Dermis blood vessel endothelial cell (primary cell): Measurements from ENCODE around the gene CUX1. TPM values are rescaled to one million over a fixed set of nuclear protein-coding genes. Genes with fewer than 3 reads are reported as not detected.
"Not testable (repeated sequence)": the region's sequence is repeated elsewhere in the genome, so short reads cannot be mapped to it uniquely, and the experiment has no call there.

ENCODE experiments used
- DNase-seq: peaks from one replicate; pipeline ENCODE4 v3.0.0; 2010
- total RNA-seq: library from RNA; depleted of rRNA; stranded (reverse); fragments of >200 nt; gene quantifications from 2 replicates; pipeline ENCODE4 v1.2.3, GENCODE V29; 2014

CUX1 gene
- total RNA-seq, 1 donor from 2014 or later, result 39.5 TPM

DNA sequence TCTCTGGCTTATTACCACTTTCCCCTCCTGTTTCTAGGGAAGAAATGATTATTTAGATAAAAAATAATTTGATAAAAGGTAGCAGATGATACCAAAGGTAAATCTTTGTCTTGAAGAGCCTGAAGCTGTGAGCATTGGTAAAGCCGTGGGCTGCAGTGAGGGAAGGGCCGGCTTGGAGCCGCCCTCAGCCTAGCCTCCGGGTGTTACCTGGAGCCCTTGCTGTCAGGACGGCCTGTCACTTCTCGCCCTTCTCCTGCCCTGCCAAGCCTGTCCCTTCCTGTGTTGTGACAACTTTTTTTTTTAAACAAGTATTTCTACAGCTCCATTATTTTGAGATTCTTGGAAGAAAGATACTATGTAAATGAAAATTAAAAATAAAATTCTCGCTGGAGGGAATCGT is 7.0 kb downstream of the CUX1 start:
- no peak for DNase-seq

DNA sequence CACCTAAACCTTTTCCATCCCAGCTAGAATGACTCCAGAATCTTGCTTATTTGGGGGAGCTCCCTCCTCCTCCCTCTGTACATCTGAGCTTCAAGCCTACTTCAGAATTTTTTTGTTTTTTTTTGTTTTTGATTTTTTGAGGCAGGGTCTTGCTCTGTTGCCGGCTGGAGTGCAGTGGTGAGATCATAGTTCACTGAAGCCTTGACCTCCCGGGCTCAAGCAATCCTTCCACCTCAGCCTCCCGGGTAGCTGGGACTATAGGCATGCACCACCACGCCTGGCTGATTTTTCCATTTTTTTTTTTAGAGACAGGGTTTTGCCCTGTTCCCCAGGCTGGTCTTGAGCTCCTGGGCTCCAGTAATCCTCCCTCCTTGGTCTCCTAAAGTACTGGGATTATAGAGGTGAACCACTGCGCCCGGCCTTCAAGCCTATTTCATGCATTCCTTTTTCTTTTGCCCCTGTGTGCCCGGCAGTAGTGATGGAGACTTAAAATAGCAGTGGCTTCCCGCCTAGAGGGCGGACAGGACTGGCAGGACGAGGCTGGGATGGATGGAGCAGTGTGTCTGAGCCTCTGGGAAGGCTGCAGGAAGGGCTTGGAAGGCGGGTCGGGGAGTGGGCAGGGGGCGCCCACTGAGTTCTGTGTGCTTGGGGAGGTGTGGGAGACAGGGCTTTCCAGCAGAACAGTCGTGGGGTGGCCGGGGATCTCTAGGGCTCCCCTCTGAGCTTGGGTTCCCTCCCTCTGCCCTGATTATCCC is 8.8 kb downstream of the CUX1 start:
- DNase-seq, result no peak

DNA sequence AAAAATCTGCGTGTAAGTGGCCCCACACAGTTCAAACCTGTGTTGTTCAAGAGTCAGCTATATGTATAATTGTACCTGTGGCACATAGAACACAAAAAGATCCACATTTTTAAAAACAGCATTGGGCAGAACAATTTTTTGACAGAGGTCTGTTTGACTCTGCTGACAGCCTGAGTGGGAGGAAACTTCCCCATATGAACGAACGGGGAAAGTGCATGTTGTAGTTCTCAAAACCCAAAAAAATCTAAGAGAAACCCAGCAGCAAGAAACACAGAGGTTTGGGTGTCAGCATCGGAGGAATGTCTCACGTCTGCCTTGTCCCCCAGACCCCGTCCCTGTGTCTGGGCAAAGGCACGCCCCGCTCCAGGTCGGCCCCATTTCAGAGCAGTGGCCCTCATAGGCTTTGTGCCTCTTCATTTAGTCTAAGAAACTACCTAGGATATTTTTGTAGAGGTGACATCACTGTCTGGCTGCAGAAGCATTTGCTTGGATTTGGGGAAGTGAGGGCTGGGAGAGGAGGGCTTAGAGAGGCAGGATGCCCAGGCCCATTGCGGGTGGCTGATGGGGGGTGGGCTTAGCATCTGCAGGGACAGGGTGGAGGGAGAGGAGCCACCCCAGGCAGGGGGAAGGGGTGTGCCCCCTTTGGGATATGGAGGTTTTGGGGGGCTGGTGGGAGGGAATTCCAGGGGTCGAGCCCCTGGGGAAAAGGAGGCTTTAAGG is 11.0 kb downstream of the CUX1 start:
- DNase-seq, result no peak

DNA sequence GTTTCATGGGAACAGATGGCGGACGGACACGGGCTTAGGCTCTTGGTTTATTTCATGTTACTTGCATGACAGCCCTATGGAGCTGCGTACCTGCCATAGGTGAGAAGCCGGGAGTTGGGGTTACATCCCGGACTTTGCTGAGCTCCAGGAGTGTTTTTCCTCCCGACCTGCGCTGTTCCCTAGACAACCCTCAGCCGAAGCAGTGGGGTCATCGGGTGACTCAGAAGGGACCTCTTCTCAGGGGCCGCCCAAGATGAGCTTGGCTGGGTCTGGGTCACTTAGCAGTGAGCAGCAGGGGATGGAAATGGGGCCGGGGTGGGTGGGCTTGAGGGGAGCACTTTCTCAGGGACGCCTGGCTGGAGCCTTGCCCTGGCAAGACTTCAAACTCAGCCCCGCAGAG is 11.9 kb downstream of the CUX1 start:
- DNase-seq, result no peak

DNA sequence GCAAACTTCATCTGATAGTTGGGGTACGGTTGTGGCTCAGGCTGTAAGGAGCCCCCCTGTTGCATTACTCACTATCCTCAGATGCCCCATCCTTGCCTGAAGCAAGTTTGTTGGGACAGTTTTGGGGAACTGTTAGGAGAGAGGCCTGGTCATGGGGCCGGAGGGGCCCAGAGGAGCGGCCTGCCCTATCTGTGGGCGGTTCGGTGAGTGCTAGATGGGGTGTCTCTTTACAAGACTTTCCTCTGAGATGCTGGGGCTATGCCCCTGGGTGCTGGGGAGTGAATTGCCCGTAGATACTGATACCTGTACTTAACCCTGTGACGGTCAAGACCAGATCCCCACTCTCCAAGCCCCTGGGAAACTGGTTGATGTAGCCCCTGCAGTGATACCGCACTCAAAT is 12.4 kb downstream of the CUX1 start:
- DNase-seq, result no peak

DNA sequence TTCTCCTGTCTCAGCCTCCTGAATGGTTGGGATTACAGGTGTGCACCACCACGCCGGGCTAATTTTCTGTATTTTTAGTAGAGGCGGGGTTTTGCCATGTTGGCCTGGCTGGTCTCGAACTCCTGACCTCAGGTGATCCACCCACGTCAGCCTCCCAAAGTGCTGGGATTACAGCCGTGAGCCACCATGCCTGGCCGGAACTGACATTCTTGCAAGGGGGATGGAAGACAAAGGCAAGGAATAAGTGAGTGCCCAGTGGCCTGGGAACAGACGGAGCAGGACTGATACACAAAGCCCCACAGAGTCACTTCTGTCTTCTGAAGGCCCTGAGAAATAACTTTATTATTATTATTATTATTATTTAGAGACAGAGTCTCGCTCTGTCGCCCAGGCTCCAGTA is 14.0 kb downstream of the CUX1 start:
- DNase-seq, result not testable (repeated sequence)

DNA sequence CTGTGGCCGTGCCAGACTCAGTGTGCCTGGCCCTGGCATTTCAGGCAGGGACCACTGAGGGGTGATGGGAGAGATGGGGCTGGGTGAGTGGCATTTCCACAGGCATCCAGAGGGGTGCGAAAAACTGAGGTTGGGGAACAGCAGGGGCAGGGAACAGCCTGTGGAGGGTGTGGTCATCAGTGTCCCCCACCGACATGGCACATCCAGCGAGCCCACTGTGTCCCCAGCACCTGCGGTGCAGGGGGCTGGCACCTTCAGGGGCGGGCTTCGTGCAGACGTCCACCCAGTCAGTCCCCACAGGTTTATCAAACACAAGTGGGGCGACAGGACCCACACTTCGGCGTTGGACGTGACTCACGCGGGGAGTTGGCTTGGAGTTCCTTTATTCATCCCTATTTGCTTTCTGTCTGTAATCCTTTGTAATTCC is 14.8 kb downstream of the CUX1 start:
- DNase-seq, result no peak

DNA sequence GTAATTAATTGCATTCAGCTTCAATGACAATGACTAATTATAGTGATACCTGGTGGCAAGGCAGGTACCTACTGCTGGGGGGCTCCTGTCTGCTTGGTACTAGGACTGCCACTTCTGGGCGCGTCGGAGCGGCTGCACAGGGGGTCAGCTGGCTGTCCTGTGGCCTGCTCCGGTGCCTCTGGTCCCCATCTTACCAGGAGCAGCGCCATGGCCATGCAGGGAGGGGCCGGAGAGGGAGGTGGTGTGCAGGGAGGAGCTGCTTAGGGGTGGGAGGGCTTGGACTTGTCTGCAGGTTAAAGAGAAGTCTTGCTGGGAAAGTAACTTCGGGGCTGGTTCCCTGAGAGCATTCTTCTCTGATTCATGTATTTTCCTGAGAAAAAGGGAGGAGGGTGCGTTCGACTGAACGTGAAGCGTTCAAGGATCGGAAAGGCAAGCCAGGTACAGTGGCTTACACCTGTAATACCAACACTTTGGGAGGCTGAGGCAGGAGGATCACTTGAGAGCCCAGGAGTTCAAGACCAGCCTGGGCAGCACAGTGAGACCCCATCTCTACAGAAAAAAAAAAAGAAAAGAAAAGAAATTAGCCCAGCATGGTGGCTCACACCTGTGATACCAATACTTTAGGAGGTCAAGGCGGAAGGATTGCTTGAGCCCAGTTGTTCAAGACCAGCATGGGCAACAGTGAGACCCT is 15.4 kb downstream of the CUX1 start:
- DNase-seq, result no peak

DNA sequence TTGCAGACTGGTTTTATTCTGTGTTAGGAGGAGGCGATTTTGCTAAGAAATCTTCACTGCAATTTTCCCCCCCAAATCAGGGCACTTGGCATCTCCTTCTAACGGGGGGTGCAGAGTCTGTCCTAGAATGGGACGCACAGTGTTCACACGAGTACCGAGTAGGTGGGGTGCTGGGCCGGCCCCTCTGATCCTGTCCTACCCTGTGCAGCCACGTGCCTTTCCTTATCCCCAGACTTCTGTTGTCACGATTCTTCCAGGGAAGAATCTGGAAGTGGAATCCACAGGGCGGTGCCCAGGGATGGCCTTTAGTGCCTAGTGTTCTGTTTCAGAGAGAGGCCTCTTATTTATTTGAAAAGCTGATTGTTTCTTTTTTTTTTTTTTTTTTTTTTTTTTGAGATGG is 16.4 kb downstream of the CUX1 start:
- no peak for DNase-seq

DNA sequence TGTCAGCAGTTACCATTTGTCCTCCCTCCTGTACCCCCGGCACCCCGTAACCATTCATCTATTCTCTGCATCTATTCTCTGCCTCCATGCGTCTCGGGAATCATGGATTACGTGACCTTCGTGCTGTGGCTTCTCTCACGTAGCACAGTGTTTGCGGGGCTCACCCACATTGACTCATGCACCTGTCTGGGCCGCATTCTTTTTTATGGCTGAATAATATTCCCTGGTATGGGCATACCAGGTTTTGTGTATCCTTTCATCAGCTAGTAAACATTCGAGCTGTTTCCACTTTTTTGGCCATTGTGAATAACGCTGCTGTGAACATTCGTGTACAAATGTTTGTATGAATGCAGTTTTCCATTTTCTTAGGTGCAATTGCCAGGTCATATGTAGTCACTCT is 17.7 kb downstream of the CUX1 start:
- no peak for DNase-seq

DNA sequence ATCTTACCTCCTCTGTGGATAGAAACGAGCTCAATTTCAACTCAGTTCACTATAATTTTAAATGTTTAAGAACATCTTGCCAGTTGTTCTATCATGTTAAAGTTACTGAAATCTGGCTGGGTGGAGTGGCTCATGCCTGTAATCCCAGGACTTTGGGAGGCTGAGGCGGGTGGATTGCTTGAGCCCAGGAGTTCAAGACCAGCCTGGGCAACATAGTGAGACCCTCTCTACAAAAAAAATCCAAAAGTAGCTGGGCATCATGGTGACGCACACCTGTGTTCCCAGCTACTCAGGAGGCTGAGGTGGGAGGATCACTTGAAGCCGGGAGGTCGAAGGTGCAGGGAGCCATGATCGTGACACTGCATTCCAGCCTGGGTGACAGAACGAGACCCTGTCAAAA is 20.0 kb downstream of the CUX1 start:
- not testable (repeated sequence) for DNase-seq

DNA sequence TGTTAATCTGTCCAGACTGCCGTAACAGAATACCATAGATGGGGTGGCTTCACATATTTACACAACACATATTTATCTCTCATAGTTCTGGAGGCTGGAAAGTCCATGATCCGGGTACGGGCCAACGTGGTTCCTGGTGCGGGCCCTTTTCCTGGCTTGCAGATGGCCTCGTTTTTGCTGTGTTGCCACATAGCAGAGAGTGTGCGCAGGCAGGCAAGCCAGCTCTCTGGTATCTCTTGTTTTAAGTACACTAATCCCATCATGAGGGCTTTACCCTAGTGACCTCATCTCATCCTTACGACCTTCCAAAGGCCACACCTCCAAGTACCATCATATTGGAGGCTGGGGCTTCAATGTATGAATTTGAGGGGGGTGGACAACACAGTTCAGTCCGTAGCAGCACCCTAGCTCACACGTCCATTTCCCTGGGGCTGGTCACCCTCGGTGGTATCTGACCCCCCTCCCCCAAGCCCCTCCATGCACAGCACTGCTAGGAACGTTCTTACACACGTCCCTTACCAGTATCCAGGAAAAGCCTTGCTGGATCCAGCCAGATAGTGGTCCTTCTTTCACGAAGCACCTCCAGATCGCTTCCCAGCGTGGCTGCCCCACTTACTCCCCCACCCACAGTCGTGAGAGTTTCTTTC is 21.5 kb downstream of the CUX1 start:
- no peak for DNase-seq

DNA sequence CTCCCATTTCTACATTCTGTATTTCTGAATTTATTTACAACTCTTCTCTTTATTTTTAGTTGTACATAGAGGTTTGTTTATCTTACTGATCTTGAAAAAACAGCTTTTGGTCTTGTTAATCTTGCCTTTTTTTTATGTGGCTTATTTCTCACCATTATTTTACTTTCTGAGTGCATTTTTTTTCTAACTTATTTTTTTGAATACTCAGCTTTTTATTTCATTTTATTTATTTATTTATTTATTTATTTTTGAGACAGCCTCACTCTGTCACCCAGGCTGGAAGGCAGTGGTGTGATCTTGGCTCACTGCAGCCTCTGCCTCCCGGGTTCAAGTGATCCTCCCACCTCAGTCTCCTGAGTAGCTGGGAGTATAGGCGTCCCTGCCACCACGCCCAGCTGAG is 23.9 kb downstream of the CUX1 start:
- DNase-seq, result no peak

DNA sequence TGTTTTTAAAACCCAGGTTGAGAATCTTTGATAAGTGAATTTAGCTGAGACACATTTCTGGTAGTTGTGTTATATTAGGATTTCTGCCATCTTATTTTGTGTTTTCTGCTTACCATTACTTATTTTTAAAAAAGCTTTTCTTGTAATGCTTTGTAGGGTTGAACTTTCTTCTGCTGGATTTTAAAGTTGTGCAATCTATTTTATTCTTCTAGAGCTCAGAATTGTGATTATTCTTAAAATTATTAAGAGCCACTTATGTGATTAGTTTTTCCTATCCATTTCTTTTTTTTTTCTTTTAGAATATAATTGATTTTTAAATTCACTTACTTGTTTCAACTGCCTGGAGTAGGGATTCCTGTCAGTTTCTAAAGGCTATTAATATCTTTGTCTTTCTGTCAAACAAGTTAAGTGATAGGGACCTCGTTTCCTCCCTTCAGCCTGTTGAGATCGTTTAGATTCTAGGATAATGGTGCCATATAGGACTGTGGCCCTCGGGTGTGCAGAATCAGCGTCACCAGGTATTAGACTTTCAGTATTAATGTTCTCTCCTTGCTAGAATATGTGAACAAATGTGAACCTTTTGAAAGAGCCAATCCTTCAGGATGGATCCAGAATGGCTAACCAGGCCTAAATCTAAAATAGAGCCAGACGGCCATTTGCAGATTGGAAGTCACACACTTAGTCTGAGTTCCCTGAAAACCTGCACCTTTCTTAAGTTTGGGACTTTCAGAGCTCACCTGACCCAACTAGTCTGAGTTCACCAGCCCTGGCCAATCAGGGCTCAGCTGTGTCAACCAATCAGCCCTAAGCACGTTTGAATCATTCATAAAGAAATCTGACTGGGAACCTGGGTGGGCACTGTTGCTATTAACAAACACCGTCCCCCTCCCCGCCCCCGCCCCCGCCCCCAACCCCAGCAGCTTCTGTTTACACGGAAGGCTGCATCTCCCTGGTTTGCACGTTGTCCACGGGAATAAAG is 26.2 kb downstream of the CUX1 start:
- DNase-seq, result no peak

DNA sequence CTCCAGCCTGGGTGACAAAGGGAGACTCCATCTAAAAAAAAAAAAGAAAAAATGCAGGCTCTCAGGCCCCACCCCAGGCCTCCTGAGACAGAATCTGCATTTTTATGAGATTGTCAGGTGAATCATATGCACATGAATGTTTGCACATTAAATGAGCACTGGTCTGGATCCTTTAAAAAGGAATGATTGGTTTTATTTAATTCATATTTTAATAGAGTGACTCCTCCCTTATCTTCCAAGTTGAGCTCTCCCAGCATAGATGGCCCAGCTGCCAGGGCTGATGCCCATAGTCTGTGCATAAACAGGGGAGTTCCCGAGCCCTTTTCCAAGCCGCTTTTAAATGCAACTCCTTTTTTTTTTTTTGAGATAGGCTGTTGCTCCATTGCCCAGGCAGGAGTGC is 28.5 kb downstream of the CUX1 start:
- DNase-seq, result no peak

DNA sequence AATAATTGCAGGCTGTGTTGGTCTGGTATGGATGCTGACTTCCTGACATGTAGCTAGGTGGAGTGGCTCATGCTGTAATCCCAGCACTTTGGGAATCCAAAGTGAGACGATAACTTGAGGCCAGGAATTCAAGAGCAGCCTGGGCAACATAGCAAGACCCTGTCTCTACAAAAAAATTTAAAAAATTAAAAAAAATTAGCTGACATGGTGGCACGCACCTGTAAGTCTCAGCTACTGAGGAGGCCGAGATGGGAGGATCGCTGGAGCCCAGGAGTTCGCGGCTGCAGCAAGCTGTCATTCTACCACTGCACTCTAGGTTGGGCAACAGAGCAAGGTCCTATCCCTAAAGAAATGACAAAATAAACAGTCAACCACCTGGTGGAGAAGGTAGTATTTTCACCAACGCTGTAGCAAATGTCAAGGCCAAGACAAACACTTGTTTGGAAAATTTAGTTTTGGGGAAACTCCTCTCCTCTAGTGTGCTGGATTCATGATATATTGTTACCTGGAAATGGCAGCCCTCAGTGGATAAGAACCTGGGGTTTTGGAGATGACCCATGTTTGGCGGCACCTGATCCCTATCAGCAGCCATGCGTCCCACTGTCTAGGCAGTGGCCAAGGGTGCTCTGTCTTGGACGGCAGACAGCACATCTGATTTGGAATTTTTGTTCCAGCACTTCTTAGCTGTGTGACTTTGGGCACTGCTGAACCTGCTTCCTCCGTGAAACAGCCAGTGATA is 29.5 kb downstream of the CUX1 start:
- DNase-seq, result no peak

DNA sequence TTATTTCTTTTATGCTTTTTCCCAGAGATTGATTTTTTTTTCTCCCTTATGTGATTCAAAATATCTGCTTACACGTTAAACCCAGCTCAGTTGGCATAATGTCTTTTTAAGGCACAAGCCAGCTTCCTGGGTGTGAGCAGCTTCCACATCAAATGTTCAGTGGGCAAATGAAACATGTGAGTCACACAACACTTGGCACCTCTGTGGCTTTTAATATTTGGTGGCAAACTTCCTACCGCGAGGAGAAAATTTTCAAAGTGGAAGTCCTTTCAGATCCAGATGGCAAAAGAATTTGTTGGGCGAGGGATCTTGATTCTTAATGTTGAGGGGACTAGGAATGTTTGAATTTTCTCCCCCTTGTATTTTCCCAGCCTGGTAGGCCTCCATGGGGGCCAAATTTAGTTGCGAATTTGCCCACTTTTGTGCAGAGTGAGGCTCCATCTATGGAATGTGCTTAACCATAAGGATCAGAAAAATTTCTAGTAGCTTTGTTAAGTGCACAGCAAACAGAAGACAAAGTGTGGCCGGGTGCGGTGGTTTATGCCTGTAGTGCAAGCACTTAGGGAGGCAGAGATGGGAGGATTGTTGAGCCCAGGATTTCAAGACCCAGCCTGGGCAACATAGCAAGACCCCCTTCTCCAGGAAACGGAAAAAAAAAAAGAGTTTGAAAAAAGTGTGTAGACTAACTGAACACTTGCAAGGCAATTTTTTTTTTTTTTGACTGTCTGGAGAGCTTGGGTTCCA is 31.0 kb downstream of the CUX1 start:
- no peak for DNase-seq

DNA sequence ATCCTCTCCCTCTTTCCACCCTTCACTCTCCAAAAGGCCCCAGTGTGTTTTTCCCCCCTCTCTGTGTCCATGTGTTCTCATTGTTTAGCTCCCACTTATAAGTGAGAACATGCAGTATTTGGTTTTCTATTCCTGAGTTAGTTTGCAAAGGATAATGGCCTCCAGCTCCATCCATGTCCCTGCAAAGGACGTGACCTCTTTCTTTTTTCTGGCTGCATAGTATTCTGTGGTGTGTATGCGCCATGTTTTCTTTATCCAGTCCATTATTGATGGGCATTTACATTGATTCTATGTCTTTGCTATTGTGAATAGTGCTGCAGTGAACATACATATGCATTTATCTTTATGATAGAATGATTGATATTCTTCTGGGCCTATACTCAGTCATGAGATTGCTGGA is 31.9 kb downstream of the CUX1 start:
- not testable (repeated sequence) for DNase-seq

DNA sequence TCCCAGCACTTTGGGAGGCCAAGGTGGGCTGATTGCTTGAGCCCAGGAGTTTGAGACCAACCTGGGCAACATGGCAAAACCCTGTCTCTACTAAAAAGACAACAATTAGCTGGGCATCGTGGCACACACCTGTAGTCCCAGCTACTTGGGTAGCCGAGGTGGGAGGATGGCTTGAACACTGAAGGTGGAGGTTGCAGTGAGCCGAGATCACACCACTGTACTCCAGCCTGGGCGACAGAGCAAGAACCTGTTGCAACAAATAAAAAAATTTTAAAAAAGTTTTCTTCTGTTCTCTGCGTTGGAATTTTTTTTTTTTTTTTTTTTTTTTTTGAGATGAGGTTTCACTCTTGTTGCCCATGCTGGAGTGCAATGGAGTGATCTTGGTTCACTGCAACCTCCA is 34.9 kb downstream of the CUX1 start:
- DNase-seq, result not testable (repeated sequence)

DNA sequence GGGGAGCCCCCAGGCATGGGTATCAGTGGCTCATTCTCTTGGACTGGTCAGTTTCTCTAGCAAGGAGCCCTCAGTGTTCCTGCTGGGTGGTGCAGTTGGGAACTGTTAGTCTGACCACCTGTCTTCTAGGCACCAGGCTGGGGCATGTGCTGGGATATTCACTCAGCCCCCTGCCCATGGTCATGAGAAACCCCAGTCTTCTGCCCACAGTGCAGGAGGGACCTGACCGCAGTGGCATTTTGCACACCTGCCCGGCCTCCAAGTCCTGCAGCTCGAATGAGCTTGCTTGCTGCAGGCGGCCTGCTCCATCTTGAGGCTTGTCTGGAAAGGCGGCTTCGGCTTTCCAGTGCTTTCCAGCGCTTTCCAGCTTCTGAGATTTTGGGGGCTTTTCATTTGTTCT is 36.3 kb downstream of the CUX1 start:
- no peak for DNase-seq
